Hepatocyte (in vitro differentiated cells): ENCODE data around the gene TEX19. TPM values are rescaled to one million over a fixed set of nuclear protein-coding genes. Genes with fewer than 3 reads are reported as not detected.
"Not testable (repeated sequence)": the region's sequence is repeated elsewhere in the genome, so short reads cannot be mapped to it uniquely, and the experiment has no call there.

Experiments used
- DNase-seq: peaks from one replicate; pipeline ENCODE4 v3.0.0-alpha.2; 2016; ENCODE audit warnings: low spot score
- H2AFZ ChIP-seq: fragments of 200-600 bp; sonication (generic); 2 replicates; pipeline ENCODE4 v1.6.0; 2016; ENCODE audit warnings: antibody characterized with exemption, mild to moderate bottlenecking
- H3K27ac ChIP-seq: fragments of 200-600 bp; sonication (generic); 2 replicates; pipeline ENCODE4 v1.5.1; 2016; ENCODE audit warnings: mild to moderate bottlenecking
- H3K27me3 ChIP-seq: fragments of 200-600 bp; sonication (generic); 2 replicates; pipeline ENCODE4 v1.6.1; 2016
- H3K36me3 ChIP-seq: fragments of 200-600 bp; sonication (generic); replicated peaks from 2 replicates; pipeline ENCODE4 v1.5.1; 2016; ENCODE audit warnings: low read depth; ENCODE audit not compliant: insufficient read depth
- H3K4me1 ChIP-seq: fragments of 200-600 bp; sonication (generic); 2 replicates; pipeline ENCODE4 v1.5.1; 2016; ENCODE audit warnings: mild to moderate bottlenecking, moderate library complexity; ENCODE audit not compliant: insufficient read depth
- H3K4me2 ChIP-seq: fragments of 200-600 bp; sonication (generic); 2 replicates; pipeline ENCODE4 v1.6.0; 2016
- H3K4me3 ChIP-seq: fragments of 200-600 bp; sonication (generic); 2 replicates; pipeline ENCODE4 v1.5.1; 2016; ENCODE audit warnings: mild to moderate bottlenecking
- H3K79me2 ChIP-seq: fragments of 200-600 bp; sonication (generic); 2 replicates; pipeline ENCODE4 v1.6.0; 2017; ENCODE audit warnings: mild to moderate bottlenecking
- H3K9me2 ChIP-seq: fragments of 200-600 bp; sonication (generic); replicated peaks from 2 replicates; pipeline ENCODE4 v1.6.0; 2017; ENCODE audit warnings: mild to moderate bottlenecking; ENCODE audit not compliant: insufficient read depth
- H3K9me3 ChIP-seq: fragments of 200-600 bp; sonication (generic); 2 replicates; pipeline ENCODE4 v1.5.1; 2016; ENCODE audit warnings: low read depth, mild to moderate bottlenecking
- H4K20me1 ChIP-seq: fragments of 200-600 bp; sonication (generic); 2 replicates; pipeline ENCODE4 v1.6.0; 2016; ENCODE audit warnings: mild to moderate bottlenecking; ENCODE audit not compliant: insufficient read depth, poor library complexity, severe bottlenecking
- EZH2 ChIP-seq: fragments of 200-600 bp; sonication (generic); IDR thresholded peaks from 2 replicates; pipeline ENCODE4 v1.6.1; 2016; ENCODE audit warnings: antibody characterized with exemption, mild to moderate bottlenecking, borderline replicate concordance
- EZH2phosphoT487 ChIP-seq: fragments of 200-600 bp; sonication (generic); IDR thresholded peaks from one replicate; pipeline ENCODE4 v1.6.1; 2018; ENCODE audit warnings: antibody characterized with exemption, mild to moderate bottlenecking, low read depth, moderate library complexity; ENCODE audit not compliant: unreplicated experiment, severe bottlenecking
- WGBS: methylation state at CpG from one replicate; pipeline ENCODE4 v1.1.6; 2016; ENCODE audit warnings: low lambda C conversion rate; ENCODE audit errors: missing lambda C conversion rate; 5-methylcytosine and 5-hydroxymethylcytosine counted together
- polyA plus RNA-seq: library from polyadenylated mRNA; unstranded; fragments of >200 nt; fragmentation: Nextera tagmentation; extraction: Ambion mirVana; gene quantifications from 2 replicates; pipeline ENCODE4 v1.2.1, GENCODE V29; 2016
- total RNA-seq: library from RNA; depleted of rRNA; stranded (reverse); fragments of >200 nt; gene quantifications from 2 replicates; pipeline ENCODE4 v1.2.3, GENCODE V29; 2014
- TF ChIP-seq, protein P1 (sequence below): fragments of 200-600 bp; sonication (generic); IDR thresholded peaks from 2 replicates; pipeline ENCODE4 v1.5.1; 2016; ENCODE audit warnings: antibody characterized with exemption, mild to moderate bottlenecking; ENCODE audit not compliant: poor library complexity

TEX19 gene
- total and polyA plus RNA-seq, 2 experiments from 2014 or later = not detected

DNA sequence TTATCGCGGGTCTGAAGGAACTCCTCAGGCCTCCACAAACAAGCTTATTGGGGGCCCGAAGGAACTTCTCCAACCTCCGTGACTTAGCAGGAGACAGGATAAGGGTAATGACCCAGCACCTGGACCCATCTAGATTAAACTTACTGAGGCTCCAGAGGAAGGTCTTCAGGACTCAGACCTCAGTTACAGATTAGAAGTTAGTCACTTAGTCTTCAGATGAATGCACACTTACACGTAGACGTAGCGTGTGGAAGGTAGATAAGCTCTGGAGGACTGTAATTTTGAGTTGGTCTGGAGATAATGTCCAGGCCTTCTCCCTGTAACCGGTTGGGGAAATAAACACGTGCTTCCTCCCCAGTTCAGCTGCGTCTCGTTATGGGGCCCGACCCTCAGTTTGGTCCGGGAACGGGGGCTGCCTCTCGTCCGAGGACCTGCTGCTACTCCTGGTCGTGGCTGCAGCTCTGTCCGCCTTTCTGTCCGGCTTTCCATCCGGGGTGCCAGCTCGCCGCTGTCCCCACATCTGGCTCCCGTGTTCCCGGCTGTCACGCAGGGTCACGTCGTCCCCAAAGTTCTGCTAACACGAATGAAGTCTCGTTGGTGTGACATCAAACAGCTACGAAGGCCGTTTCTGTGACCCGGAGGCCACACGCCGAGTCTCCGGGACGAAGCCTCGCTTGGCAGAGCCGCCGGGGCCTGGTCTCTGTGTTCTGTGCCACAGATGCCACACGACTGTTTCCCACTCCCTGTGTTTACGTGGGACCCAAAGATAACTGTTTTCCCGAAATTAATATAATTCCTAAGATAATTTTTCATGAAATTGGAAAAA, 13.7 kb upstream of the TEX19 start:
- H3K4me3 ChIP-seq = no peak overlapping the region
- no peaks in the 10 kb centered on the region for H3K36me3 ChIP-seq
- 83% methylated on average over 42 of the region's 42 CpGs for WGBS
- H4K20me1 ChIP-seq = no peaks in the 10 kb centered on the region
- no peak overlapping the region for H2AFZ ChIP-seq
- H3K4me2 ChIP-seq = no peak overlapping the region
- no peaks in the 10 kb centered on the region for H3K27me3 ChIP-seq
- H3K27ac ChIP-seq = peak overlapping the region; percentile 58
- H3K9me2 ChIP-seq = no peaks in the 10 kb centered on the region
- peaks cover 34% of the 10 kb centered on the region for H3K4me1 ChIP-seq
- no peaks in the 10 kb centered on the region for H3K9me3 ChIP-seq
- TF ChIP-seq, protein P1, sequence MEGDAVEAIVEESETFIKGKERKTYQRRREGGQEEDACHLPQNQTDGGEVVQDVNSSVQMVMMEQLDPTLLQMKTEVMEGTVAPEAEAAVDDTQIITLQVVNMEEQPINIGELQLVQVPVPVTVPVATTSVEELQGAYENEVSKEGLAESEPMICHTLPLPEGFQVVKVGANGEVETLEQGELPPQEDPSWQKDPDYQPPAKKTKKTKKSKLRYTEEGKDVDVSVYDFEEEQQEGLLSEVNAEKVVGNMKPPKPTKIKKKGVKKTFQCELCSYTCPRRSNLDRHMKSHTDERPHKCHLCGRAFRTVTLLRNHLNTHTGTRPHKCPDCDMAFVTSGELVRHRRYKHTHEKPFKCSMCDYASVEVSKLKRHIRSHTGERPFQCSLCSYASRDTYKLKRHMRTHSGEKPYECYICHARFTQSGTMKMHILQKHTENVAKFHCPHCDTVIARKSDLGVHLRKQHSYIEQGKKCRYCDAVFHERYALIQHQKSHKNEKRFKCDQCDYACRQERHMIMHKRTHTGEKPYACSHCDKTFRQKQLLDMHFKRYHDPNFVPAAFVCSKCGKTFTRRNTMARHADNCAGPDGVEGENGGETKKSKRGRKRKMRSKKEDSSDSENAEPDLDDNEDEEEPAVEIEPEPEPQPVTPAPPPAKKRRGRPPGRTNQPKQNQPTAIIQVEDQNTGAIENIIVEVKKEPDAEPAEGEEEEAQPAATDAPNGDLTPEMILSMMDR = no peak
- no peak for TF ChIP-seq EZH2phosphoT487
- no peak for TF ChIP-seq EZH2
- no peak for DNase-seq
- no peaks in the 10 kb centered on the region for H3K79me2 ChIP-seq

DNA sequence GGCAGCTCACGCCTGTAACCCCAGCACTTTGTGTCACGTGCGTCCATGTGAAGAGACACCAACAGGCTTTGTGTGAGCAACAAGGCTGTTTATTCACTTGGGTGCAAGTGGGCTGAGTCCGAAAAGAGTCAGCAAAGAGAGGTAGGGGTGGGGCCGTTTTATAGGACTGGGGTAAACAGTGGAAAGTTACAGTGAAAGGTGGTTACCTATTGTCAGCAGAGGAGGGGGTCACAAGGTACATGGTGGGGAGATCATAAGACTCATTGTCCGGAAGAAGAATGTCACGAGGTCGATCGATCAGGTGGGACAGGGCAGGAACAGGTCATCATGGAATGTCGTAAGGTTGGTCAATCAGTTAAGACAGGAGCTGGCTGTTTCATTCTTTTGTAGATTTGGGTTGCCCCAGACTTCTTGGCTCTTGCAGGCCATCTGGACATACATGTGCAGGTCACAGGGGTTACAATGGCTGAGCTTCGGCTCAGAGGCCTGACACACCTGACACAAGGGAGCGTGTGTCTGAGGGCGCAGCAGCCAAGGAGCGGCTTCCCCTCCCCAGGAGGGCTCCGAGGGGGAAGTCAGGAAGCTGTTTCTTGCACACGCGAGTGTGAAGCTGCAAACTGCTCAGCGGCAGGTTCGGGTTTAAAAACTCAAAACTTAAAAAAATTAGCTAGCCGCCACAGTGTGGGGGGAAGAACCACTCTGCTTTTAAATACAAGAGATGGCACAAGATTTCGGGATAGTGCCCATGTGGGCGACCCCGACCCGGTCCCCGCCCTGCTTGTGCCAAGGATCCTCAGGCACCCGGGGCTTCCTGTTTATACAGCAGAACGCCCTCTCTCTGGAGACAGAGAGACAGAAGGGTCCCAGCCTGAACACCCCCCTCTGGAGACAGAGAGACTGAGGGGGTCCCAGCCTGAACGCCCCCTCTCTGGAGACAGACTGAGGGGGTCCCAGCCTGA, 12.4 kb upstream of the TEX19 start:
- Histone ChIP-seq H3K4me3 (no peak overlapping the region), H3K27me3 (no peaks in the 10 kb centered on the region), H3K9me3 (no peaks in the 10 kb centered on the region), H3K4me1 (peaks cover 34% of the 10 kb centered on the region), H3K4me2 (no peak overlapping the region), H3K9me2 (no peaks in the 10 kb centered on the region), H2AFZ (no peak overlapping the region), H3K79me2 (no peaks in the 10 kb centered on the region), H4K20me1 (no peaks in the 10 kb centered on the region), H3K36me3 (no peaks in the 10 kb centered on the region), H3K27ac (peak overlapping the region; percentile 43)
- DNase-seq = no peak
- WGBS = 82% methylated on average over 26 of the region's 28 CpGs
- TF ChIP-seq, protein P1 = no peak
- TF ChIP-seq EZH2 (no peak), EZH2phosphoT487 (no peak)

DNA sequence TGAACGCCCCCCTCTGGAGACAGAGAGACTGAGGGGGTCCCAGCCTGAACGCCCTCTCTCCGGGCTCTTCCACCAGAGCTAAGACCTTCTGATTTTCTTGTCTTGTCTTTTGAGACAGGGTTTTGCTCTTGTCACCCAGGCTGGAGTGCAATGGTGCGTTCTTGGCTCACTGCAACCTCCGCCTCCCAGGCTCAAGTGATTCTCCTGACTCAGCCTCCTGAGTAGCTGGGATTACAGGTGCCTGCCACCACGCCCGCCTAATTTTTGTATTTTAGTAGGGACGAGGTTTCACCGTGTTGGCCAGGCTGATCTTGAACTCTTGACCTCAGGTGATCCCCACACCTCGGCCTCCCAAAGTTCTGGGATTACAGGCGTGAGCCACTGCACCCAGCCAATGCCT, 11.1 kb upstream of the TEX19 start:
- H3K4me3 ChIP-seq, H3K9me2 ChIP-seq, H2AFZ ChIP-seq, H3K36me3 ChIP-seq, H3K9me3 ChIP-seq, H4K20me1 ChIP-seq, H3K79me2 ChIP-seq, H3K27me3 ChIP-seq, DNase-seq: not testable (repeated sequence)
- H3K4me1 ChIP-seq = peaks cover 34% of the 10 kb centered on the region
- H3K27ac ChIP-seq = peak overlapping the region; percentile 65
- WGBS = 88% methylated on average over 11 of the region's 11 CpGs
- H3K4me2 ChIP-seq = peak overlapping the region; percentile 55

DNA sequence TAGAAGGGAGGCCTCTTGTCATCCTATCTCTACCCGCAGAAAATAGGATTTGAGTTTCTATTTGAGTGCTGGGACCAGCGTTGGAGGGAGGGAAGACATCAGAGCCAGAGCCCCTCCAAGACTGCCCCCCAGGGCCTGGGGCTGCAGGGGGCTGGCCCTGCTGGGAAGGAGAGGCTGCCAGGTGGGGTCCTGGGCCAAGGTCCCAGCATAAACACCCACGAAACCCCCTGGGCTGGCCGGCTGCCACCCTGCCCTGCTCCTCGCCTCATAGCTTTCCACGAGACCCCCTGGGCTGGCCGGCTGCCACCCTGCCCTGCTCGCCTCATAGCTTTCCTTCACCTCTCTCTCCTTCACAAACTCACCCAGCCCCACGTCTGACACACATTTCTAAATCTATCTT, 10.6 kb upstream of the TEX19 start:
- WGBS = 65% methylated on average over 8 of the region's 9 CpGs
- Histone ChIP-seq H3K27me3 (no peaks in the 10 kb centered on the region), H2AFZ (no peak overlapping the region), H3K79me2 (no peaks in the 10 kb centered on the region), H3K4me3 (no peak overlapping the region), H3K9me3 (no peaks in the 10 kb centered on the region), H3K9me2 (no peaks in the 10 kb centered on the region), H3K36me3 (no peaks in the 10 kb centered on the region), H4K20me1 (no peaks in the 10 kb centered on the region), H3K4me1 (peaks cover 34% of the 10 kb centered on the region), H3K27ac (peak overlapping the region; percentile 65), H3K4me2 (peak overlapping the region; percentile 55)
- no peak for DNase-seq
- TF ChIP-seq EZH2phosphoT487 (no peak), EZH2 (no peak)
- TF ChIP-seq, protein P1 = no peak
